Measurements from ENCODE around the gene SLC32A1.

SLC32A1 gene

GRCh38 chr20:38776363-38776762 lies 52.1 kb downstream of the SLC32A1 start:
- no peak for ATAC-seq
- TF ChIP-seq ZC3H10 (CRISPR knock-in tag; IDR thresholded peaks at IDR 0.05) = no peak
- no peak for TF ChIP-seq ZNF8 (CRISPR knock-in tag; IDR thresholded peaks at IDR 0.05)
- TF ChIP-seq ESRRG (CRISPR knock-in tag; IDR thresholded peaks at IDR 0.05) = no peak
- TF ChIP-seq BACH2 (CRISPR knock-in tag; IDR thresholded peaks at IDR 0.05; ENCODE audit: borderline replicate concordance) = no peak
- no peak for TF ChIP-seq TCF4 (CRISPR knock-in tag; IDR thresholded peaks at IDR 0.05; ENCODE audit: borderline replicate concordance)
- no peak for TF ChIP-seq PPARA (CRISPR knock-in tag; IDR thresholded peaks at IDR 0.05; ENCODE audit: borderline replicate concordance)
- TF ChIP-seq ZNF70 (CRISPR knock-in tag; IDR thresholded peaks at IDR 0.05) = no peak
- no peak for TF ChIP-seq GLIS3 (CRISPR knock-in tag; IDR thresholded peaks at IDR 0.05)

All from SK-N-SH treated with all-trans-retinoic acid at 6 μM for 48 hours (cell line).